Measurements from ENCODE around the gene C2orf72.
"Not testable (repeated sequence)": the region's sequence is repeated elsewhere in the genome, so short reads cannot be mapped to it uniquely, and the experiment has no call there.

C2orf72 gene

GRCh38 chr2:231016566-231017230 is 20.6 kb upstream of the C2orf72 start:
- Histone ChIP-seq H3K36me3 (ENCODE audit: control insufficient read depth, insufficient read depth, low read length) (no peaks in the 10 kb centered on the region), H3K9me3 (ENCODE audit: control insufficient read depth, low read length) (no peaks in the 10 kb centered on the region), H3K4me3 (ENCODE audit: low read length) (no peak overlapping the region), H3K27me3 (ENCODE audit: control insufficient read depth, insufficient read depth, low read length) (no peaks in the 10 kb centered on the region), H3K9ac (ENCODE audit: low read length) (no peak overlapping the region), H3K4me1 (ENCODE audit: control insufficient read depth, insufficient read depth, low read length) (no peaks in the 10 kb centered on the region)

- Histone ChIP-seq H3K9ac (ENCODE audit: low read length) (no peak overlapping the region), H3K4me3 (ENCODE audit: low read length) (no peak overlapping the region), H3K27me3 (ENCODE audit: control insufficient read depth, insufficient read depth, low read length) (no peaks in the 10 kb centered on the region), H3K9me3 (ENCODE audit: control insufficient read depth, low read length) (no peaks in the 10 kb centered on the region), H3K36me3 (ENCODE audit: control insufficient read depth, insufficient read depth, low read length) (no peaks in the 10 kb centered on the region), H3K4me1 (ENCODE audit: control insufficient read depth, insufficient read depth, low read length) (no peaks in the 10 kb centered on the region)
Observed at GRCh38 chr2:231017231-231017598, 20.1 kb upstream of the C2orf72 start.

- Histone ChIP-seq H3K36me3 (ENCODE audit: control insufficient read depth, insufficient read depth, low read length) (no peaks in the 10 kb centered on the region), H3K4me1 (ENCODE audit: control insufficient read depth, insufficient read depth, low read length) (no peaks in the 10 kb centered on the region), H3K4me3 (ENCODE audit: low read length) (no peak overlapping the region), H3K9me3 (ENCODE audit: control insufficient read depth, low read length) (no peaks in the 10 kb centered on the region), H3K9ac (ENCODE audit: low read length) (no peak overlapping the region), H3K27me3 (ENCODE audit: control insufficient read depth, insufficient read depth, low read length) (no peaks in the 10 kb centered on the region)
Observed at GRCh38 chr2:231018184-231018583, 19.1 kb upstream of the C2orf72 start.

GRCh38 chr2:231025059-231025458 is 12.3 kb upstream of the C2orf72 start:
- H3K27me3 ChIP-seq (ENCODE audit: control insufficient read depth, insufficient read depth, low read length); H3K9me3 ChIP-seq (ENCODE audit: control insufficient read depth, low read length); H3K4me3 ChIP-seq (ENCODE audit: low read length); H3K36me3 ChIP-seq (ENCODE audit: control insufficient read depth, insufficient read depth, low read length); H3K9ac ChIP-seq (ENCODE audit: low read length); H3K4me1 ChIP-seq (ENCODE audit: control insufficient read depth, insufficient read depth, low read length): not testable (repeated sequence)

- Histone ChIP-seq H3K9me3 (ENCODE audit: control insufficient read depth, low read length) (no peaks in the 10 kb centered on the region), H3K36me3 (ENCODE audit: control insufficient read depth, insufficient read depth, low read length) (no peaks in the 10 kb centered on the region), H3K27me3 (ENCODE audit: control insufficient read depth, insufficient read depth, low read length) (no peaks in the 10 kb centered on the region), H3K4me3 (ENCODE audit: low read length) (no peak overlapping the region), H3K9ac (ENCODE audit: low read length) (no peak overlapping the region), H3K4me1 (ENCODE audit: control insufficient read depth, insufficient read depth, low read length) (peaks cover 6% of the 10 kb centered on the region)
Observed at GRCh38 chr2:231028889-231029288, 8.4 kb upstream of the C2orf72 start.

GRCh38 chr2:231029563-231029962 is 7.8 kb upstream of the C2orf72 start:
- H3K36me3 ChIP-seq (ENCODE audit: control insufficient read depth, insufficient read depth, low read length) = no peaks in the 10 kb centered on the region
- no peaks in the 10 kb centered on the region for H3K9me3 ChIP-seq (ENCODE audit: control insufficient read depth, low read length)
- no peak overlapping the region for H3K4me3 ChIP-seq (ENCODE audit: low read length)
- no peak overlapping the region for H3K9ac ChIP-seq (ENCODE audit: low read length)
- no peaks in the 10 kb centered on the region for H3K27me3 ChIP-seq (ENCODE audit: control insufficient read depth, insufficient read depth, low read length)
- peaks cover 12% of the 10 kb centered on the region for H3K4me1 ChIP-seq (ENCODE audit: control insufficient read depth, insufficient read depth, low read length)

- Histone ChIP-seq H3K27me3 (ENCODE audit: control insufficient read depth, insufficient read depth, low read length) (no peaks in the 10 kb centered on the region), H3K4me1 (ENCODE audit: control insufficient read depth, insufficient read depth, low read length) (peaks cover 13% of the 10 kb centered on the region), H3K36me3 (ENCODE audit: control insufficient read depth, insufficient read depth, low read length) (no peaks in the 10 kb centered on the region), H3K9ac (ENCODE audit: low read length) (no peak overlapping the region), H3K4me3 (ENCODE audit: low read length) (no peak overlapping the region), H3K9me3 (ENCODE audit: control insufficient read depth, low read length) (no peaks in the 10 kb centered on the region)
Observed at GRCh38 chr2:231030725-231031124, 6.6 kb upstream of the C2orf72 start.

- H3K4me1 ChIP-seq (ENCODE audit: control insufficient read depth, insufficient read depth, low read length) = peaks cover 13% of the 10 kb centered on the region
- H3K9ac ChIP-seq (ENCODE audit: low read length) = no peak overlapping the region
- no peaks in the 10 kb centered on the region for H3K36me3 ChIP-seq (ENCODE audit: control insufficient read depth, insufficient read depth, low read length)
- H3K27me3 ChIP-seq (ENCODE audit: control insufficient read depth, insufficient read depth, low read length) = no peaks in the 10 kb centered on the region
- no peaks in the 10 kb centered on the region for H3K9me3 ChIP-seq (ENCODE audit: control insufficient read depth, low read length)
- no peak overlapping the region for H3K4me3 ChIP-seq (ENCODE audit: low read length)
Observed at GRCh38 chr2:231032575-231033140, 4.7 kb upstream of the C2orf72 start.

GRCh38 chr2:231033147-231034132 is 3.9 kb upstream of the C2orf72 start:
- Histone ChIP-seq H3K4me3 (ENCODE audit: low read length) (no peak overlapping the region), H3K27me3 (ENCODE audit: control insufficient read depth, insufficient read depth, low read length) (peaks cover under 1% of the 10 kb centered on the region), H3K9ac (ENCODE audit: low read length) (no peak overlapping the region), H3K36me3 (ENCODE audit: control insufficient read depth, insufficient read depth, low read length) (no peaks in the 10 kb centered on the region), H3K4me1 (ENCODE audit: control insufficient read depth, insufficient read depth, low read length) (peaks cover 13% of the 10 kb centered on the region), H3K9me3 (ENCODE audit: control insufficient read depth, low read length) (no peaks in the 10 kb centered on the region)

GRCh38 chr2:231034291-231034882 is 2.9 kb upstream of the C2orf72 start:
- Histone ChIP-seq H3K9ac (ENCODE audit: low read length) (no peak overlapping the region), H3K27me3 (ENCODE audit: control insufficient read depth, insufficient read depth, low read length) (peaks cover 5% of the 10 kb centered on the region), H3K4me1 (ENCODE audit: control insufficient read depth, insufficient read depth, low read length) (peaks cover 15% of the 10 kb centered on the region), H3K9me3 (ENCODE audit: control insufficient read depth, low read length) (no peaks in the 10 kb centered on the region), H3K36me3 (ENCODE audit: control insufficient read depth, insufficient read depth, low read length) (no peaks in the 10 kb centered on the region), H3K4me3 (ENCODE audit: low read length) (no peak overlapping the region)

GRCh38 chr2:231036131-231036530 is 1.2 kb upstream of the C2orf72 start:
- Histone ChIP-seq H3K36me3 (ENCODE audit: control insufficient read depth, insufficient read depth, low read length) (no peaks in the 10 kb centered on the region), H3K4me3 (ENCODE audit: low read length) (no peak overlapping the region), H3K4me1 (ENCODE audit: control insufficient read depth, insufficient read depth, low read length) (peaks cover 26% of the 10 kb centered on the region), H3K9ac (ENCODE audit: low read length) (no peak overlapping the region), H3K9me3 (ENCODE audit: control insufficient read depth, low read length) (no peaks in the 10 kb centered on the region), H3K27me3 (ENCODE audit: control insufficient read depth, insufficient read depth, low read length) (peaks cover 5% of the 10 kb centered on the region)

Data from mucosa of stomach (tissue), 1 donor.